Measurements from ENCODE around the gene CNTNAP2.

GRCh38 chr7:146690987-146691386, 574.4 kb downstream of the CNTNAP2 start:
- no peak for TF ChIP-seq CTCF (IDR thresholded peaks at IDR 0.05)
- TF ChIP-seq POLR2A (IDR thresholded peaks at IDR 0.05), result no peak

Measured in lower leg skin (tissue), 3 donors.